Stomach (tissue), 9 donors: ENCODE measurements around the gene SPATS1. TPM values are rescaled to one million over a fixed set of nuclear protein-coding genes. Genes with fewer than 3 reads are reported as not detected.

Source experiments
- DNase-seq, 2 donors: peaks; one replicate each; pipeline versions ENCODE4 v3.0.0 to v3.0.0-alpha.2; 2013 to 2019
- H3K27ac ChIP-seq, 5 donors: fragments of 200-600 bp in 4 of 5; sonication (generic) in 4 of 5; one replicate each; pipeline ENCODE4 v1.5.1; 2013 to 2019; ENCODE audit warnings: mild to moderate bottlenecking in 1 of 5, moderate library complexity in 1 of 5
- H3K27me3 ChIP-seq, 3 donors: fragments of 200-600 bp; sonication (generic); one replicate each; pipeline ENCODE4 v1.5.1; 2017 to 2019; ENCODE audit warnings: mixed run types in 1 of 3
- H3K36me3 ChIP-seq, 4 donors: fragments of 200-600 bp; sonication (generic); 1 replicate in 3 of 4; 2 replicates in 1 of 4; pipeline ENCODE4 v1.5.1; 2016 to 2019
- H3K4me1 ChIP-seq, 4 donors: fragments of 200-600 bp; sonication (generic); one replicate each; pipeline ENCODE4 v1.5.1; 2016 to 2019
- H3K4me3 ChIP-seq, 4 donors: fragments of 200-600 bp; sonication (generic) in 3 of 4; one replicate each; pipeline ENCODE4 v1.5.1; 2016 to 2019; ENCODE audit warnings: mild to moderate bottlenecking in 1 of 4
- H3K9me3 ChIP-seq, 4 donors: fragments of 200-600 bp; sonication (generic); one replicate each; pipeline ENCODE4 v1.5.1; 2016 to 2019
- EP300 ChIP-seq: sonication (generic); formaldehyde crosslinking; IDR thresholded peaks from one replicate; pipeline ENCODE4 v1.6.1; 2017; ENCODE audit warnings: antibody characterized with exemption
- POLR2A ChIP-seq, 4 donors: fragments of 450-650 bp; IDR thresholded peaks; one replicate each; pipeline ENCODE4 v1.6.1; 2016; ENCODE audit warnings: antibody characterized with exemption in 4 of 4, control low read depth in 2 of 4, mild to moderate bottlenecking in 1 of 4, moderate library complexity in 1 of 4
- POLR2AphosphoS5 ChIP-seq, 3 donors: sonication (generic); formaldehyde crosslinking; IDR thresholded peaks; one replicate each; pipeline ENCODE4 v1.6.1; 2016; ENCODE audit warnings: antibody characterized with exemption in 3 of 3
- WGBS, 5 donors: extraction: QIAGEN DNeasy Blood & Tissue Kit in 3 of 5; methylation state at CpG; one replicate each; pipeline versions ENCODE4 v1.1.5 to v1.1.7; 2013 to 2018; 5-methylcytosine and 5-hydroxymethylcytosine counted together
- intact Hi-C: fragments of 100-400 bp; cut with DNase I; formaldehyde crosslinking; loops from one replicate; pipeline ENCODE4 v1.15.1; 2023; ENCODE audit warnings: low total_unique reads
- polyA plus RNA-seq, 3 donors: library from polyadenylated mRNA; stranded (reverse); fragments of 200-250 nt; gene quantifications; one replicate each; pipeline ENCODE4 v1.2.3, GENCODE V29; 2013
- total RNA-seq, 5 donors: library from RNA; depleted of rRNA; stranded (reverse); fragments of >200 nt; gene quantifications; one replicate each; pipeline versions ENCODE4 v1.1.0 to v1.2.3, GENCODE V29; 2014 to 2016
- TF ChIP-seq, protein P1 (sequence below), 7 experiments: fragments of 450-650 bp in 4 of 7; fragments of 200-600 bp in 3 of 7; sonication (generic) in 3 of 7; IDR thresholded peaks; one replicate each; pipeline ENCODE4 v1.5.1; 2016 to 2019; ENCODE audit warnings: antibody characterized with exemption in 7 of 7, control low read depth in 2 of 7, mild to moderate bottlenecking in 1 of 7
- donor health status: healthy with polysubstance abuse.
- donor health status: Bipolar disorder and iron deficiency.
- donor health status: healthy.

SPATS1 gene
- total and polyA plus RNA-seq, 8 donors, result not detected

DNA sequence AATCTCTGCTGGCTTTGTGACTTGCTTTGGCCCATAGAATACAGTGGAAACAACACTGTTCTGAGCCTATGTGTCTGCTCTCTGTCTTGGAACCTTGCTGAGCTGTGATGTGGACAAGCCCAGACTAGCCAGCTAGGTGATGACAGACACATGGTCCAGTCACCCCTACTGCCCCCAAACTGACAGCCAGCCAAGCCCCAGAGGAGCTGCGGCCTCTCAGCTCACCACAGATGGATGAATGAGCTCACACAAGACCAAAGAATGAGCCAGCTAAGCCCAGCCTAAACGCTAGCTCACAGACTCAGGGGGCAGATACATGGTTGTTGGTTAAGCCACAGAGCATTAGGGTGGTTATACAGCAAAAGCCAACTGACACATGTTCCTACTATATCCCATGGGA, 33.4 kb upstream of the SPATS1 start:
- Histone ChIP-seq H3K36me3 (peaks cover 55 to 78% (median 74%) of the 10 kb centered on the region in 4 donors), H3K27me3 (no peaks in the 10 kb centered on the region), H3K27ac (no peak overlapping the region), H3K9me3 (no peaks in the 10 kb centered on the region), H3K4me3 (no peak overlapping the region), H3K4me1 (peaks cover 6 to 16% (median 13%) of the 10 kb centered on the region in 4 donors)
- intact Hi-C loops, result no loop called here
- DNase-seq, result no peak
- TF ChIP-seq POLR2AphosphoS5 (IDR thresholded peaks at IDR 0.05) (no peak), POLR2A (IDR thresholded peaks at IDR 0.05) (no peak), EP300 (no peak)
- TF ChIP-seq, protein P1, sequence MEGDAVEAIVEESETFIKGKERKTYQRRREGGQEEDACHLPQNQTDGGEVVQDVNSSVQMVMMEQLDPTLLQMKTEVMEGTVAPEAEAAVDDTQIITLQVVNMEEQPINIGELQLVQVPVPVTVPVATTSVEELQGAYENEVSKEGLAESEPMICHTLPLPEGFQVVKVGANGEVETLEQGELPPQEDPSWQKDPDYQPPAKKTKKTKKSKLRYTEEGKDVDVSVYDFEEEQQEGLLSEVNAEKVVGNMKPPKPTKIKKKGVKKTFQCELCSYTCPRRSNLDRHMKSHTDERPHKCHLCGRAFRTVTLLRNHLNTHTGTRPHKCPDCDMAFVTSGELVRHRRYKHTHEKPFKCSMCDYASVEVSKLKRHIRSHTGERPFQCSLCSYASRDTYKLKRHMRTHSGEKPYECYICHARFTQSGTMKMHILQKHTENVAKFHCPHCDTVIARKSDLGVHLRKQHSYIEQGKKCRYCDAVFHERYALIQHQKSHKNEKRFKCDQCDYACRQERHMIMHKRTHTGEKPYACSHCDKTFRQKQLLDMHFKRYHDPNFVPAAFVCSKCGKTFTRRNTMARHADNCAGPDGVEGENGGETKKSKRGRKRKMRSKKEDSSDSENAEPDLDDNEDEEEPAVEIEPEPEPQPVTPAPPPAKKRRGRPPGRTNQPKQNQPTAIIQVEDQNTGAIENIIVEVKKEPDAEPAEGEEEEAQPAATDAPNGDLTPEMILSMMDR (IDR thresholded peaks at IDR 0.05), result no peak
- 79 to 92% (median 86%) methylated on average over 2 of the region's 2 CpGs for WGBS, 5 donors

DNA sequence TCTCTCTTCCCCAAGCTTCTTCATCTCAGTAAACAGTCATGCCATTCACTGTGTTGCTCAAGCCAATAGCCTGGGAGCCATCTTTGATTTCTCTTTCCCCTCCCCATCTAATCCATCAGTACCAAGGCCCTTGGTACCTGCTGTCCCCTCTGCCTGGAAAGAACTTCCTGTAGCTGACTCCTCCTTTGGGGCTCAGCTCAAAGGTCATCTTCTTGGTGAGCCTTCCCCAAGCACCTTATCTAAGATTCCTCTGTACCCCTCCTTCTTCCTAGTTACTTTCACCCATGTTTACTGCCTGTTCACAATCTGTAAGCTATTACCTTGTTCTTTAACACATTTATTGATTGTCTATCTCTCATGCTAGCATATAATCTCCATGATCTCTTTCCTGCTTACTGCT, 32.8 kb upstream of the SPATS1 start:
- no peak for DNase-seq
- intact Hi-C loops, result no loop called here
- Histone ChIP-seq H3K4me3 (no peak overlapping the region), H3K4me1 (peaks cover 6 to 16% (median 13%) of the 10 kb centered on the region in 4 donors), H3K36me3 (peaks cover 50 to 72% (median 69%) of the 10 kb centered on the region in 4 donors), H3K27ac (no peak overlapping the region), H3K9me3 (no peaks in the 10 kb centered on the region), H3K27me3 (no peaks in the 10 kb centered on the region)
- TF ChIP-seq, protein P1 (IDR thresholded peaks at IDR 0.05), result no peak
- no peak for TF ChIP-seq POLR2A (IDR thresholded peaks at IDR 0.05)
- TF ChIP-seq EP300, result no peak
- TF ChIP-seq POLR2AphosphoS5 (IDR thresholded peaks at IDR 0.05), result no peak

- Histone ChIP-seq H3K9me3 (no peaks in the 10 kb centered on the region), H3K36me3 (peaks cover 45 to 66% (median 63%) of the 10 kb centered on the region in 4 donors), H3K4me1 (peaks cover 6 to 16% (median 13%) of the 10 kb centered on the region in 4 donors), H3K27me3 (no peaks in the 10 kb centered on the region), H3K27ac (no peak overlapping the region), H3K4me3 (no peak overlapping the region)
- intact Hi-C loops, result no loop called here
- WGBS, 5 donors, result 87 to 99% (median 95%) methylated on average over 3 of the region's 3 CpGs
- TF ChIP-seq EP300, result no peak
- no peak for TF ChIP-seq POLR2A (IDR thresholded peaks at IDR 0.05)
- TF ChIP-seq, protein P1 (IDR thresholded peaks at IDR 0.05), result no peak
- TF ChIP-seq POLR2AphosphoS5 (IDR thresholded peaks at IDR 0.05), result no peak
- no peak for DNase-seq
These were observed 32.2 kb upstream of the SPATS1 start for GRCh38 chr6:44310241-44310640.

GRCh38 chr6:44311304-44311703, 31.1 kb upstream of the SPATS1 start:
- intact Hi-C loops, result no loop called here
- no peak for DNase-seq
- 50 to 92% (median 77%) methylated on average over 2 of the region's 2 CpGs for WGBS, 5 donors
- H3K9me3 ChIP-seq, result no peaks in the 10 kb centered on the region
- H3K4me3 ChIP-seq, result no peak overlapping the region
- peaks cover 43 to 56% (median 52%) of the 10 kb centered on the region in 4 donors for H3K36me3 ChIP-seq
- H3K4me1 ChIP-seq, result peaks cover 6 to 16% (median 13%) of the 10 kb centered on the region in 4 donors
- TF ChIP-seq, protein P1 (IDR thresholded peaks at IDR 0.05), result no peak
- TF ChIP-seq POLR2AphosphoS5 (IDR thresholded peaks at IDR 0.05), result no peak
- no peaks in the 10 kb centered on the region for H3K27me3 ChIP-seq
- H3K27ac ChIP-seq, result no peak overlapping the region
